ENCODE measurements around the gene HSPB3. TPM values are rescaled to one million over a fixed set of nuclear protein-coding genes. Genes with fewer than 3 reads are reported as not detected.

Gene HSPB3
- total and polyA plus RNA-seq, 3 donors from 2014 or later, result 2.8 to 4.5 (median 3.1) TPM

DNA sequence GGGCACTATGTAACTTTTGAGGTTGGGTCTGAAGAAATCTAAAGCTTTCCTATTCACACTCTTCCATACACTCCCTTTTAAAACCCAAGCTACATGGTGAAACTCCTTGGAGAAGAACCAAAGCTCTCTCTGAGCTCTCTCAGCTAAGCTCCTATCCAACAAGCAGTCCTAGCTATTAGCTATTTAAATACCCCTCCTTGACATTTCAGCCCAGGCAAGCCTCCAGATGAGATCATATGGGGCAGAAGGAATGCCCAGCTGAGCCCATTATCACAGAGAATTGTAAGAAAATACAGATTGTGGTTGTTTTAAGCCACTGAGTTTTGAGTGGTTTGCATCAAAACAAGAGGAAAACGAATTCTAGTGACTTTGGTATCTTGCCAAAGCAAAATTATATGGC lies 15.2 kb downstream of the HSPB3 start:
- Histone ChIP-seq H3K36me3 (ENCODE audit: low read depth, missing control alignments) (no peaks in the 10 kb centered on the region), H3K27ac (no peak overlapping the region), H3K4me3 (no peak overlapping the region), H3K27me3 (no peaks in the 10 kb centered on the region), H3K4me1 (peaks cover 10% of the 10 kb centered on the region), H3K9me3 (no peaks in the 10 kb centered on the region)
- 52 to 58% methylated on average over 1 of the region's 1 CpG for WGBS, 2 donors
- TF ChIP-seq, protein P1, sequence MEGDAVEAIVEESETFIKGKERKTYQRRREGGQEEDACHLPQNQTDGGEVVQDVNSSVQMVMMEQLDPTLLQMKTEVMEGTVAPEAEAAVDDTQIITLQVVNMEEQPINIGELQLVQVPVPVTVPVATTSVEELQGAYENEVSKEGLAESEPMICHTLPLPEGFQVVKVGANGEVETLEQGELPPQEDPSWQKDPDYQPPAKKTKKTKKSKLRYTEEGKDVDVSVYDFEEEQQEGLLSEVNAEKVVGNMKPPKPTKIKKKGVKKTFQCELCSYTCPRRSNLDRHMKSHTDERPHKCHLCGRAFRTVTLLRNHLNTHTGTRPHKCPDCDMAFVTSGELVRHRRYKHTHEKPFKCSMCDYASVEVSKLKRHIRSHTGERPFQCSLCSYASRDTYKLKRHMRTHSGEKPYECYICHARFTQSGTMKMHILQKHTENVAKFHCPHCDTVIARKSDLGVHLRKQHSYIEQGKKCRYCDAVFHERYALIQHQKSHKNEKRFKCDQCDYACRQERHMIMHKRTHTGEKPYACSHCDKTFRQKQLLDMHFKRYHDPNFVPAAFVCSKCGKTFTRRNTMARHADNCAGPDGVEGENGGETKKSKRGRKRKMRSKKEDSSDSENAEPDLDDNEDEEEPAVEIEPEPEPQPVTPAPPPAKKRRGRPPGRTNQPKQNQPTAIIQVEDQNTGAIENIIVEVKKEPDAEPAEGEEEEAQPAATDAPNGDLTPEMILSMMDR (IDR thresholded peaks at IDR 0.05), result no peak
- TF ChIP-seq POLR2A (IDR thresholded peaks at IDR 0.05), result no peak
- no peak for DNase-seq
- intact Hi-C loops (cut with DNase I; ENCODE audit: low total_unique reads), result no loop called here

DNA sequence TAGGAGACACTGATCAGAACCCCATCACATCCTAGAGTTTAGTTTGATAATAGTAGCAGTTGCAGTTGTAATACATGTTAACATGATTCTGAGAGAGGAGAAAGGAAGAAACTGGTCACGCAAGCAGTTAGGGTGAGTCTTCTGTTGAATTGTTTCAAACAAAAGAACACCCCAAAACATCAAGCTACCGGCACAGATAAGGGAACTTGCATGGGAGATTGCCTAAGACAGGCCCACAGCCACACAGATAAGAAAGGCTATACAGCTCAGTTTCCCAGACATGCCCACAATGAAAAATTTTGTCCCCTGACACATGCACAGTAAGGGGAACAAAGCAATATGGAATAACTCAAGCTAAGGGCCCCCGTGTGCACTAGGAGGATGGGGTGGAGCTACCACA lies 15.9 kb downstream of the HSPB3 start:
- Histone ChIP-seq H3K27me3 (no peaks in the 10 kb centered on the region), H3K27ac (no peak overlapping the region), H3K9me3 (no peaks in the 10 kb centered on the region), H3K4me3 (no peak overlapping the region), H3K4me1 (peaks cover 10% of the 10 kb centered on the region), H3K36me3 (ENCODE audit: low read depth, missing control alignments) (no peaks in the 10 kb centered on the region)
- intact Hi-C loops (cut with DNase I; ENCODE audit: low total_unique reads), result no loop called here
- WGBS, 2 donors, result 53 to 58% methylated on average over 3 of the region's 3 CpGs
- DNase-seq, result no peak
- TF ChIP-seq POLR2A (IDR thresholded peaks at IDR 0.05), result no peak
- TF ChIP-seq, protein P1 (IDR thresholded peaks at IDR 0.05), result no peak

DNA sequence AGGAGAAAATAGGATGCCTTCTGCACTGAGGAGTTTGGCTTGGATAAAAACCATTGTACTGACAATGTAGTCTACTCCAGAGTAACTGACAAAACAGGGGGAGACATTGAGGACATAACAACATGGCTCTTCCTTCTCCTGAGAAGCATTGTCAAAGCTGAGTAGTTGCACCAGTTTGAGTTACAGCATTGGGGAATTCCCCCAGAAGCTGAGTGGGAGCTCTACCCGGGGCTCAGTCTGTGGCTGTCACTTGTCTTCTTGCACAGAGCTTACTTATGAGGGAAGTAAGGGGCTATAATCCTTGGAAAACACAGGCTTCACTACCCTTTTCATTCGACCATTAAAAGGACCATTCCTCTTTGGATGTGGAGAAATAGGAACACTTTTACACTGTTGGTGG lies 21.2 kb downstream of the HSPB3 start:
- Histone ChIP-seq H3K36me3 (ENCODE audit: low read depth, missing control alignments) (no peaks in the 10 kb centered on the region), H3K4me3 (no peak overlapping the region), H3K27me3 (no peaks in the 10 kb centered on the region), H3K27ac (no peak overlapping the region), H3K4me1 (no peaks in the 10 kb centered on the region), H3K9me3 (no peaks in the 10 kb centered on the region)
- 85 to 93% methylated on average over 2 of the region's 2 CpGs for WGBS, 2 donors
- no peak for TF ChIP-seq POLR2A (IDR thresholded peaks at IDR 0.05)
- TF ChIP-seq, protein P1 (IDR thresholded peaks at IDR 0.05), result no peak
- no peak for DNase-seq
- intact Hi-C loops (cut with DNase I; ENCODE audit: low total_unique reads), result no loop called here

DNA sequence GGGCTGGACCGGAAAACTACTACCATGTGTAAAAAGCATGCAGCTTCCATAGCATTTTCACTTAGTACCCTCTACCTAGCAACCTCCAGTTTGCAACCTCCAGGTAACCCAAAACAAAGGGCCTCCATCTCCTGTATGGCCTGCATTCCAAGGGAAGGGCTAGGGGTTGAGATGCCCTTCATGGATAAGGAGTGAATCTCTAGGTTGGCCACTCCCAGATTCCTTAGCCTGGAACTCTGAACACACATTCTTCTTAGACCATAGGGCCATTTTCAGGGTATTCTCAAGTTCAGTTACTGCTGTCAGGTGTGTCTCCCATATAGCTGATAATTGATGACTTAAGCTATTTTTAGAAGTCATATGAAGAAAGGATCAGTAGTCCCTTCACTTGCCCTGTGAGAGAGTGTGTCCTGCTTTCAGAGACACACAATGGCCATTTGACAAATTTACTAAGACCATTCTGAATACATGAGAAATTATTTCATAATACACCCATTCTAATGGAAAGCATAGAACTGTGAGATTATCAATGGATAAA lies 22.5 kb downstream of the HSPB3 start:
- Histone ChIP-seq H3K4me3 (no peak overlapping the region), H3K9me3 (no peaks in the 10 kb centered on the region), H3K27me3 (no peaks in the 10 kb centered on the region), H3K27ac (no peak overlapping the region), H3K4me1 (no peaks in the 10 kb centered on the region), H3K36me3 (ENCODE audit: low read depth, missing control alignments) (no peaks in the 10 kb centered on the region)
- no peak for TF ChIP-seq POLR2A (IDR thresholded peaks at IDR 0.05)
- TF ChIP-seq, protein P1 (IDR thresholded peaks at IDR 0.05), result no peak
- 88 to 100% methylated on average over 1 of the region's 1 CpG for WGBS, 2 donors
- intact Hi-C loops (cut with DNase I; ENCODE audit: low total_unique reads), result no loop called here
- no peak for DNase-seq

DNA sequence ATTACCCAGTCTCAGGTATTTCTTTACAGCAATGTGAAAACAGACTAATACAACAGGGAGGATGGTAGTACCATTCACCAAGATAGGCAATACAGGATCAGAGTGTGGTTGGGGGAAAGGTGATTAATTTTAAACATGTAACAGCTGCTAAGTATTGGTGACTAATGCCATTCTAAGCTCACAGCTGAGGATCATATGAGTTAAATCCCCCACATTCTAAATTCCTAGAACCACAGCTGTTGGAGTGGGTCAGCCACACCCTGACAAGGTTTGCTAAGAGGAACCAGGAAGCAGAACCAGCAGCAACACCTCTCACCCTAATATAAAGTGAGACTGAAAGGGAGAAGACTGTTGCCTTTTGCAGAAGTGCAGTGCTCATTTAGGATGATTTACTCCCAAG lies 24.8 kb downstream of the HSPB3 start:
- Histone ChIP-seq H3K36me3 (ENCODE audit: low read depth, missing control alignments) (no peaks in the 10 kb centered on the region), H3K4me1 (no peaks in the 10 kb centered on the region), H3K27me3 (no peaks in the 10 kb centered on the region), H3K9me3 (no peaks in the 10 kb centered on the region), H3K4me3 (no peak overlapping the region), H3K27ac (no peak overlapping the region)
- intact Hi-C loops (cut with DNase I; ENCODE audit: low total_unique reads), result no loop called here
- DNase-seq, result no peak
- TF ChIP-seq, protein P1 (IDR thresholded peaks at IDR 0.05), result no peak
- no peak for TF ChIP-seq POLR2A (IDR thresholded peaks at IDR 0.05)

All from testis (tissue), 3 donors.